ENCODE measurements around the gene CHRM5. TPM values are rescaled to one million over a fixed set of nuclear protein-coding genes. Genes with fewer than 3 reads are reported as not detected.

Gene CHRM5
- total RNA-seq, 1 donor from 2014 or later: not detected

DNA sequence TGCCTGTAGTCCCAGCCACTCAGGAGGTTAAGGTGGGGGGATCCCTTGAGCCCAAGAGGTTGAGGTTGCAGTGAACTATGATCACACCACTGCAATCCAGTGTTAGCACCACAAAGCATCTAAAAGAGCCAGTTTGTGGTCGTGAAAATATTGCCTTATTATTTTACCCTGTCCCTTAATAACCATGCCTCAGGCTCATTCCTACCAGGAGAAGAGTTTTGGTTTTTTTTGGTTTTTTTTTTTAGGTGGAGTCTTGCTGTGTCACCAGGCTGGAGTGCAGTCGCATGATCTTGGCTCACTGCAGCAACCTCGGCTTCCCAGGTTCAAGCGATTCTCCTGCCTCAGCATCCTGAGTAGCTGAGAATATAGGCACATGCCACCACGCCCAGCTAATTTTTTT is 88.6 kb downstream of the CHRM5 start:
- Mint-ChIP-seq H3K27me3 (ENCODE audit: low read depth) (no peaks in the 10 kb centered on the region), H3K27ac (ENCODE audit: unreplicated experiment) (peak overlapping the region; percentile 83), H3K9me3 (ENCODE audit: low read depth) (peaks cover 19% of the 10 kb centered on the region), H3K36me3 (ENCODE audit: low read depth) (peaks cover 13% of the 10 kb centered on the region), H3K4me3 (ENCODE audit: unreplicated experiment) (no peak overlapping the region), H3K4me1 (ENCODE audit: low read depth) (peaks cover 31% of the 10 kb centered on the region)
- TF ChIP-seq, protein P1, sequence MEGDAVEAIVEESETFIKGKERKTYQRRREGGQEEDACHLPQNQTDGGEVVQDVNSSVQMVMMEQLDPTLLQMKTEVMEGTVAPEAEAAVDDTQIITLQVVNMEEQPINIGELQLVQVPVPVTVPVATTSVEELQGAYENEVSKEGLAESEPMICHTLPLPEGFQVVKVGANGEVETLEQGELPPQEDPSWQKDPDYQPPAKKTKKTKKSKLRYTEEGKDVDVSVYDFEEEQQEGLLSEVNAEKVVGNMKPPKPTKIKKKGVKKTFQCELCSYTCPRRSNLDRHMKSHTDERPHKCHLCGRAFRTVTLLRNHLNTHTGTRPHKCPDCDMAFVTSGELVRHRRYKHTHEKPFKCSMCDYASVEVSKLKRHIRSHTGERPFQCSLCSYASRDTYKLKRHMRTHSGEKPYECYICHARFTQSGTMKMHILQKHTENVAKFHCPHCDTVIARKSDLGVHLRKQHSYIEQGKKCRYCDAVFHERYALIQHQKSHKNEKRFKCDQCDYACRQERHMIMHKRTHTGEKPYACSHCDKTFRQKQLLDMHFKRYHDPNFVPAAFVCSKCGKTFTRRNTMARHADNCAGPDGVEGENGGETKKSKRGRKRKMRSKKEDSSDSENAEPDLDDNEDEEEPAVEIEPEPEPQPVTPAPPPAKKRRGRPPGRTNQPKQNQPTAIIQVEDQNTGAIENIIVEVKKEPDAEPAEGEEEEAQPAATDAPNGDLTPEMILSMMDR (IDR thresholded peaks at IDR 0.05): no peak
- DNase-seq (ENCODE audit: low spot score): no peak

DNA sequence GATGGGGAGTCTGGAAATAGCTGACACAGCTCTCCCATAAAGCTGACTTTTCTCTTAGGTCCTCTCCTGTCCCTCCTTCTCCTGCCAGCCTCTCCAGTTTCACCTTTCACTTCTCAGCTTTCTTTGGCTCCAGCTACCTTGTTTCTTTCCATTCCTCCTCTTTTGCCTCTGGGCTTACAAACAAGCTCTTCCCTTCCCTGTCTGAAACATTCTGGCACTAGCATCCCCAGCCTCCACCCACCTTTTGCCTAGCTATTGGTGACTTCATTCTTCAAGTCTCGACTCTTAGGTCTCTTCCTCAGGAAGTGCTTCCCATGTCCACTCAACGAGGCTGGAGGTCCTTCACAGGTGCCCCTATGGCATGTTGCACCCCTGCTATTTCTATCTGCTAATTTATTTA is 91.2 kb downstream of the CHRM5 start:
- DNase-seq (ENCODE audit: low spot score): no peak
- Mint-ChIP-seq H3K4me3 (ENCODE audit: unreplicated experiment) (no peak overlapping the region), H3K9me3 (ENCODE audit: low read depth) (no peaks in the 10 kb centered on the region), H3K27ac (ENCODE audit: unreplicated experiment) (no peak overlapping the region), H3K4me1 (ENCODE audit: low read depth) (peaks cover 31% of the 10 kb centered on the region), H3K36me3 (ENCODE audit: low read depth) (no peaks in the 10 kb centered on the region), H3K27me3 (ENCODE audit: low read depth) (no peaks in the 10 kb centered on the region)
- TF ChIP-seq, protein P1 (IDR thresholded peaks at IDR 0.05): no peak

DNA sequence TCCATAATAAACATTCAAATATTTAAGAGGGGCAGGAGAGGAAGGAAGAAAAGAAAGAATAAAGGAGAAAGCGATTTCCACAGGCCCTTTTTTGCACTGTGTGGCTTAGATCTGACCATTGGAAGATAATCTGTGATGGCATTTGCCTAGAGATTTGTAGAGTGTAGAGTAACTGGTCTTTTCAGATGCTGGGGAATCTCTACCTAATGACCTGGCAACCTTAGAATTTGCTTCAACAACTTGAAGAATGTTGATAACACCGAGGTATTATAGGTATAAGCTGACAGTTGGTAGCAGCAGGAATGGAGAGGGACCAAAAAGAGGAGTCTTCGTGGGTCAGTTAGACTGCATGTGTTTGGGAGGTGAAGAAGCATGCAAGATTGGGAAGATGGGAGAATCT is 91.6 kb downstream of the CHRM5 start:
- Mint-ChIP-seq H3K27ac (ENCODE audit: unreplicated experiment) (no peak overlapping the region), H3K4me1 (ENCODE audit: low read depth) (peaks cover 31% of the 10 kb centered on the region), H3K36me3 (ENCODE audit: low read depth) (no peaks in the 10 kb centered on the region), H3K9me3 (ENCODE audit: low read depth) (no peaks in the 10 kb centered on the region), H3K4me3 (ENCODE audit: unreplicated experiment) (no peak overlapping the region), H3K27me3 (ENCODE audit: low read depth) (no peaks in the 10 kb centered on the region)
- no peak for DNase-seq (ENCODE audit: low spot score)
- TF ChIP-seq, protein P1 (IDR thresholded peaks at IDR 0.05): no peak

DNA sequence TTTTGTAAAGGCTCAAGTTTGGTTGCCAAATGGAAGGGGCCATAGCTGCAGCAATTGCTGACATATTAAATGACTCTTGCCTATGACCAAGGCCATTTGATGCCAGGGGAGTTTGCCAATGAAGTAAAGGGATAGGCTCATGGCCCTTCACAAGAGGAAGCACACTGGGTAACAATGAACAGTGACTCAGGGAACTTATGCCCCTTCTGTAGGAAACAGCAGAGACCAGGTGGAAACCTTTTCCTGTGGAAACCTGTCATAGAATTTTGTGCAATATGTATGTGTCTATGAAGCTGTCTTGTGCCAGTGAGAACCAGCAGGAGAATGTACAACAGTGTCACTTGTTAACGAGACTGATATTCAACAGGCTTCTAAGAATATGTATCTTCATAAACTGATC is 96.1 kb downstream of the CHRM5 start:
- DNase-seq (ENCODE audit: low spot score): no peak
- no peaks in the 10 kb centered on the region for H3K36me3 Mint-ChIP-seq (ENCODE audit: low read depth)

DNA sequence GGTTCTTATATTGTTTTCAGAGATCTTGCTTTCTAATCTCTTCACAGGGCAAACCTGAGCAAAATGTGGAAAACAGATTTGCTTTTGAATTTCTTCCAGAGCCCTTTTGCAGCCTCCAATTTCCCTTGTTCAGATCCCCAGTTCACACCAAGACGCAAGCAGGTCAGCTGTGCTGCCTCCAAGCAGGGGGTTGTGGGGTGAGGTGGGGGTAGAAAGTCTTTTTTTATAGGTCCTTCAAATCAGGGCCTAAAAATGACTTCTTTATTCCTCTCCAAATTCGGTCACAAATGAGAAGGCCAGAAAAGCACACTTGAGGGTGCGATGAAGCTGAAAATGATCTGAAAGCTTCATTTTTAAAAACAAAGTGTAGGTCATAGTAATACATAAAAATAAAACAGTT is 97.0 kb downstream of the CHRM5 start:
- Mint-ChIP-seq H3K9me3 (ENCODE audit: low read depth) (no peaks in the 10 kb centered on the region), H3K4me1 (ENCODE audit: low read depth) (peaks cover 5% of the 10 kb centered on the region), H3K4me3 (ENCODE audit: unreplicated experiment) (no peak overlapping the region), H3K27me3 (ENCODE audit: low read depth) (no peaks in the 10 kb centered on the region), H3K27ac (ENCODE audit: unreplicated experiment) (no peak overlapping the region), H3K36me3 (ENCODE audit: low read depth) (no peaks in the 10 kb centered on the region)
- TF ChIP-seq, protein P1 (IDR thresholded peaks at IDR 0.05): no peak
- no peak for DNase-seq (ENCODE audit: low spot score)

More for the DNA sequence above, 96.1 kb downstream of the CHRM5 start:
- no peaks in the 10 kb centered on the region for H3K27me3 Mint-ChIP-seq (ENCODE audit: low read depth)
- H3K9me3 Mint-ChIP-seq (ENCODE audit: low read depth): no peaks in the 10 kb centered on the region
- H3K4me1 Mint-ChIP-seq (ENCODE audit: low read depth): peaks cover 11% of the 10 kb centered on the region
- no peak overlapping the region for H3K27ac Mint-ChIP-seq (ENCODE audit: unreplicated experiment)
- TF ChIP-seq, protein P1 (IDR thresholded peaks at IDR 0.05): no peak
- H3K4me3 Mint-ChIP-seq (ENCODE audit: unreplicated experiment): no peak overlapping the region

Data from chondrocyte (in vitro differentiated cells).